HepG2 (cell line): ENCODE data around the gene KLHL40.

Experiments
- CHD4 ChIP-seq: fragments of 200-600 bp; sonication (generic); IDR thresholded peaks from 2 replicates; pipeline ENCODE4 v1.7.0; 2017; ENCODE audit warnings: mild to moderate bottlenecking, low read length, borderline replicate concordance
- GABPA ChIP-seq, 2 experiments: IDR thresholded peaks; 2 replicates each; pipeline ENCODE4 v1.6.1; 2011 to 2016; ENCODE audit warnings: low read depth in 2 of 2, low read length in 1 of 2, missing biosample characterization in 1 of 2, missing genetic modification characterization in 1 of 2
- KLF16 ChIP-seq, 2 experiments: sonication (generic) in 1 of 2; formaldehyde crosslinking in 1 of 2; IDR thresholded peaks; 2 replicates each; pipeline versions ENCODE4 v1.6.1 to v1.8.0; 2016 to 2023; ENCODE audit warnings: missing genetic modification reagents in 2 of 2, missing compliant biosample characterization in 1 of 2
- MEF2D ChIP-seq: sonication (generic); formaldehyde crosslinking; IDR thresholded peaks from 2 replicates; pipeline ENCODE4 v1.5.1; 2020; ENCODE audit warnings: mild to moderate bottlenecking, missing genetic modification reagents
- TAF15 ChIP-seq: fragments of 200-400 bp; formaldehyde crosslinking; IDR thresholded peaks from one replicate; pipeline ENCODE4 v1.6.1; 2018; ENCODE audit warnings: mild to moderate bottlenecking, low read depth, low read length; ENCODE audit not compliant: poor library complexity, severe bottlenecking
- ZNF121 ChIP-seq: sonication (generic); formaldehyde crosslinking; IDR thresholded peaks from 2 replicates; pipeline ENCODE4 v1.5.0; 2020; ENCODE audit warnings: mild to moderate bottlenecking, missing genetic modification reagents
- ZNF24 ChIP-seq: fragments of 450-650 bp; IDR thresholded peaks from 2 replicates; pipeline ENCODE4 v1.6.1; 2017; ENCODE audit warnings: antibody characterized with exemption, mild to moderate bottlenecking
- ZNF274 ChIP-seq: sonication (generic); formaldehyde crosslinking; IDR thresholded peaks from 2 replicates; pipeline ENCODE4 v1.5.1; 2020; ENCODE audit warnings: mild to moderate bottlenecking, missing genetic modification reagents
- ZNF737 ChIP-seq: sonication (generic); formaldehyde crosslinking; IDR thresholded peaks from 2 replicates; pipeline ENCODE4 v1.5.0; 2020; ENCODE audit warnings: missing genetic modification reagents, mild to moderate bottlenecking, borderline replicate concordance
- TF ChIP-seq, protein P1 (sequence below): sonication (generic); formaldehyde crosslinking; IDR thresholded peaks from 2 replicates; pipeline ENCODE4 v1.5.1; 2020; ENCODE audit warnings: missing genetic modification reagents, mild to moderate bottlenecking, borderline replicate concordance
- TF ChIP-seq, protein P2 (sequence below): sonication (generic); formaldehyde crosslinking; IDR thresholded peaks from 2 replicates; pipeline ENCODE4 v1.5.0; 2020; ENCODE audit warnings: mild to moderate bottlenecking, missing genetic modification reagents, moderate library complexity

DNA sequence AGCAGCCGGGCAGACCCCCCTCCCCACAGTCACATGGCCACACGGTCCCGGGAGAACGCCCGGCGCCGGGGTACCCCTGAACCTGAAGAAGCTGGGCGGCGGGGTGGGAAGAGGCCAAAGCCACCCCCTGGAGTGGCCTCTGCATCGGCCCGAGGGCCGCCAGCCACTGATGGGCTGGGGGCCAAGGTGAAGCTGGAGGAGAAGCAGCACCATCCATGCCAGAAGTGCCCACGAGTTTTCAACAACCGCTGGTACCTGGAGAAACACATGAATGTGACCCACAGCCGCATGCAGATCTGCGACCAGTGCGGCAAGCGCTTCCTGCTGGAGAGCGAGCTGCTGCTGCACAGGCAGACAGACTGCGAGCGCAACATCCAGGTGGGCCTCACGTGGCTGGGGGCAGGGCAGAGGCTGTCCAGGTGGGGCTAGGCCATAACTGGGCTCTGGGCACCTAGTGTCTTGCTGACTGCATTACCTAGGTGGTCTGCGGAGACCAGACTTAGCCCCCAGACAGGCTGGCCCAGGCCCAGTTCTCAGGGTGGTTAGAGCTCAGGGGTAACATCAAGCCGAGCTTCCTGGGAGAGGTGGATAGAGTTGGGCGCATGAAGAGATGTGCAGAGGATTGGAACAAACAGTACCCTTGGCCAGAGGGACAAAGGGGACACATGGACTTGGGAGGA is 25.7 kb upstream of the KLHL40 start:
- no peak for TF ChIP-seq TAF15
- no peak for TF ChIP-seq CHD4
- no peak for TF ChIP-seq ZNF24
- no peak for TF ChIP-seq ZNF121 (CRISPR knock-in tag)
- TF ChIP-seq, protein P1, sequence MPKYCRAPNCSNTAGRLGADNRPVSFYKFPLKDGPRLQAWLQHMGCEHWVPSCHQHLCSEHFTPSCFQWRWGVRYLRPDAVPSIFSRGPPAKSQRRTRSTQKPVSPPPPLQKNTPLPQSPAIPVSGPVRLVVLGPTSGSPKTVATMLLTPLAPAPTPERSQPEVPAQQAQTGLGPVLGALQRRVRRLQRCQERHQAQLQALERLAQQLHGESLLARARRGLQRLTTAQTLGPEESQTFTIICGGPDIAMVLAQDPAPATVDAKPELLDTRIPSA (CRISPR knock-in tag): no peak
- TF ChIP-seq, protein P2, sequence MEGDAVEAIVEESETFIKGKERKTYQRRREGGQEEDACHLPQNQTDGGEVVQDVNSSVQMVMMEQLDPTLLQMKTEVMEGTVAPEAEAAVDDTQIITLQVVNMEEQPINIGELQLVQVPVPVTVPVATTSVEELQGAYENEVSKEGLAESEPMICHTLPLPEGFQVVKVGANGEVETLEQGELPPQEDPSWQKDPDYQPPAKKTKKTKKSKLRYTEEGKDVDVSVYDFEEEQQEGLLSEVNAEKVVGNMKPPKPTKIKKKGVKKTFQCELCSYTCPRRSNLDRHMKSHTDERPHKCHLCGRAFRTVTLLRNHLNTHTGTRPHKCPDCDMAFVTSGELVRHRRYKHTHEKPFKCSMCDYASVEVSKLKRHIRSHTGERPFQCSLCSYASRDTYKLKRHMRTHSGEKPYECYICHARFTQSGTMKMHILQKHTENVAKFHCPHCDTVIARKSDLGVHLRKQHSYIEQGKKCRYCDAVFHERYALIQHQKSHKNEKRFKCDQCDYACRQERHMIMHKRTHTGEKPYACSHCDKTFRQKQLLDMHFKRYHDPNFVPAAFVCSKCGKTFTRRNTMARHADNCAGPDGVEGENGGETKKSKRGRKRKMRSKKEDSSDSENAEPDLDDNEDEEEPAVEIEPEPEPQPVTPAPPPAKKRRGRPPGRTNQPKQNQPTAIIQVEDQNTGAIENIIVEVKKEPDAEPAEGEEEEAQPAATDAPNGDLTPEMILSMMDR: no peak
- no peak for TF ChIP-seq GABPA (IDR thresholded peaks at IDR 0.05; ENCODE audit: low read depth, low read length)
- TF ChIP-seq GABPA (CRISPR knock-in tag; IDR thresholded peaks at IDR 0.05; ENCODE audit: low read depth): no peak
- no peak for TF ChIP-seq KLF16 (CRISPR knock-in tag; IDR thresholded peaks at IDR 0.05)
- no peak for TF ChIP-seq MEF2D (CRISPR knock-in tag)
- no peak for TF ChIP-seq ZNF737 (CRISPR knock-in tag)
- TF ChIP-seq ZNF274 (CRISPR knock-in tag): no peak
